Chondrocyte (in vitro differentiated cells): ENCODE data around the gene POC1B. TPM values are rescaled to one million over a fixed set of nuclear protein-coding genes. Genes with fewer than 3 reads are reported as not detected.

Experiments used
- DNase-seq: peaks from one replicate; pipeline ENCODE4 v3.0.0; 2021; ENCODE audit warnings: mixed read lengths, low spot score
- H3K27ac Mint-ChIP-seq: one replicate; pipeline ENCODE4 v1.8.0; 2021; ENCODE audit warnings: mild to moderate bottlenecking, moderate library complexity, mixed read lengths; ENCODE audit not compliant: unreplicated experiment
- H3K27me3 Mint-ChIP-seq: 2 replicates; pipeline ENCODE4 v1.8.0; 2021; ENCODE audit warnings: low read depth, mixed read lengths
- H3K36me3 Mint-ChIP-seq: 2 replicates; pipeline ENCODE4 v1.8.0; 2021; ENCODE audit warnings: low read depth, mixed read lengths
- H3K4me1 Mint-ChIP-seq: 2 replicates; pipeline ENCODE4 v1.8.0; 2021; ENCODE audit warnings: low read depth, mild to moderate bottlenecking, mixed read lengths
- H3K4me3 Mint-ChIP-seq: one replicate; pipeline ENCODE4 v1.8.0; 2021; ENCODE audit warnings: mild to moderate bottlenecking, moderate library complexity, mixed read lengths; ENCODE audit not compliant: unreplicated experiment
- H3K9me3 Mint-ChIP-seq: 2 replicates; pipeline ENCODE4 v1.8.0; 2021; ENCODE audit warnings: low read depth, mixed read lengths
- CTCF ChIP-seq: fragments of 200-600 bp; sonication (generic); IDR thresholded peaks from 2 replicates; pipeline ENCODE4 v1.5.0; 2021; ENCODE audit warnings: antibody characterized with exemption, mild to moderate bottlenecking, moderate library complexity
- total RNA-seq: library from RNA; stranded (reverse); gene quantifications from 3 replicates; pipeline ENCODE4 v1.2.1, GENCODE V29; 2021

The POC1B gene
- total RNA-seq, 1 donor from 2014 or later: 10.4 TPM

GRCh38 chr12:89432396-89432795 is 93.5 kb downstream of the POC1B start:
- peaks cover 5% of the 10 kb centered on the region for H3K4me1 Mint-ChIP-seq
- H3K36me3 Mint-ChIP-seq: peaks cover 1% of the 10 kb centered on the region
- TF ChIP-seq CTCF: no peak
- no peaks in the 10 kb centered on the region for H3K27me3 Mint-ChIP-seq
- DNase-seq: no peak
- no peak overlapping the region for H3K4me3 Mint-ChIP-seq
- H3K9me3 Mint-ChIP-seq: no peaks in the 10 kb centered on the region
- H3K27ac Mint-ChIP-seq: no peak overlapping the region

GRCh38 chr12:89429528-89429927 is 96.3 kb downstream of the POC1B start:
- H3K4me3 Mint-ChIP-seq: no peak overlapping the region
- H3K27me3 Mint-ChIP-seq: no peaks in the 10 kb centered on the region
- DNase-seq: no peak

GRCh38 chr12:89427508-89428156 is 98.2 kb downstream of the POC1B start:
- Mint-ChIP-seq H3K4me1 (no peaks in the 10 kb centered on the region), H3K9me3 (peaks cover 4% of the 10 kb centered on the region), H3K27me3 (no peaks in the 10 kb centered on the region), H3K4me3 (no peak overlapping the region), H3K27ac (no peak overlapping the region), H3K36me3 (no peaks in the 10 kb centered on the region)
- TF ChIP-seq CTCF: no peak
- DNase-seq: no peak

More at GRCh38 chr12:89429528-89429927, 96.3 kb downstream of the POC1B start:
- peaks cover 1% of the 10 kb centered on the region for H3K36me3 Mint-ChIP-seq
- peaks cover 4% of the 10 kb centered on the region for H3K9me3 Mint-ChIP-seq
- no peak for TF ChIP-seq CTCF
- H3K4me1 Mint-ChIP-seq: peaks cover 5% of the 10 kb centered on the region
- no peak overlapping the region for H3K27ac Mint-ChIP-seq

GRCh38 chr12:89424846-89425245 is 101.0 kb downstream of the POC1B start:
- H3K27me3 Mint-ChIP-seq: no peaks in the 10 kb centered on the region
- no peak for TF ChIP-seq CTCF
- peaks cover 3% of the 10 kb centered on the region for H3K36me3 Mint-ChIP-seq
- DNase-seq: no peak
- H3K4me3 Mint-ChIP-seq: no peak overlapping the region
- H3K27ac Mint-ChIP-seq: no peak overlapping the region
- H3K4me1 Mint-ChIP-seq: no peaks in the 10 kb centered on the region
- peaks cover 4% of the 10 kb centered on the region for H3K9me3 Mint-ChIP-seq

- Mint-ChIP-seq H3K9me3 (peaks cover 4% of the 10 kb centered on the region), H3K36me3 (peaks cover 3% of the 10 kb centered on the region), H3K4me3 (no peak overlapping the region), H3K4me1 (no peaks in the 10 kb centered on the region), H3K27me3 (no peaks in the 10 kb centered on the region), H3K27ac (no peak overlapping the region)
- DNase-seq: no peak
- no peak for TF ChIP-seq CTCF
These were observed 101.5 kb downstream of the POC1B start for GRCh38 chr12:89424389-89424788.
